RKO (cell line): ENCODE measurements around the gene AP1S2.
A peak's percentile ranks its signal among the peaks of the same experiment; 100 is the strongest.
"Not testable (repeated sequence)": the region's sequence is repeated elsewhere in the genome, so short reads cannot be mapped to it uniquely, and the experiment has no call there.

Experiments used
- DNase-seq: peaks from one replicate; pipeline ENCODE4 v3.0.0-alpha.2; 2016; ENCODE audit warnings: low spot score

The AP1S2 gene

GRCh38 chrX:15855568-15856221, 1.1 kb upstream of the AP1S2 start:
- DNase-seq = peak; percentile 41

DNA sequence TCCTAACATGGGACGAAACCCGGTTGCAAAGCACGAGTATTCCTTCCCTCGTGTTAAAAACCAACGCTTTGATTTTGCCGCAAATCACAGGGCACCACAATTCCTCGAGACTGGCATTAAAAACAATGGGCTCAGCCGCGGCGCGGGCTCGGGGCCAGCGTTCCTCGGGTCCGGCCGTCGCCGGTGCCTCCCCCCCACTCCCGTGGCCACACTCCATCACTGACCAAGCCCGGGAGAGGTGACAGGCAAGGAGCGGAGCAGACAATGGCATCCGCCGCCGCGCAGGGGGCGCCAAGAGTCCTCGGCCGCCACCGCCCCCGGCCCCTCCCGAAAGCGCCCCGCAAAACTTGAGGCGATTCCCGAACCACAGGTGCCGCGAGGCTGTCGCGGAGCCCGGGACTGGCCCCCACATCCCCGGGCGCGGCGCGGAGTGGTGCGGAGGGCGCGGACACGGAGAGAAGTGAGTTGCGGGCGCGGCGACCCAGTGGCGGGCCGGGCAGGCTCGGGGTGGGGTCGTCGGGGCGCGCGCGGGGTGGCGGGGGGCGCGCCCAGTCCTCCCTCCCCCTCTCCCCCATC, 445 bp downstream of the AP1S2 start:
- peak; percentile 67 for DNase-seq

GRCh38 chrX:15853586-15854079, 980 bp downstream of the AP1S2 start:
- peak; percentile 69 for DNase-seq

- DNase-seq = peak; percentile 55
Measured at GRCh38 chrX:15849555-15849954, 5.1 kb downstream of the AP1S2 start.

- DNase-seq = no peak
Measured at GRCh38 chrX:15848576-15848975, 6.0 kb downstream of the AP1S2 start.

- no peak for DNase-seq
Measured at GRCh38 chrX:15843960-15844359, 10.7 kb downstream of the AP1S2 start.

DNA sequence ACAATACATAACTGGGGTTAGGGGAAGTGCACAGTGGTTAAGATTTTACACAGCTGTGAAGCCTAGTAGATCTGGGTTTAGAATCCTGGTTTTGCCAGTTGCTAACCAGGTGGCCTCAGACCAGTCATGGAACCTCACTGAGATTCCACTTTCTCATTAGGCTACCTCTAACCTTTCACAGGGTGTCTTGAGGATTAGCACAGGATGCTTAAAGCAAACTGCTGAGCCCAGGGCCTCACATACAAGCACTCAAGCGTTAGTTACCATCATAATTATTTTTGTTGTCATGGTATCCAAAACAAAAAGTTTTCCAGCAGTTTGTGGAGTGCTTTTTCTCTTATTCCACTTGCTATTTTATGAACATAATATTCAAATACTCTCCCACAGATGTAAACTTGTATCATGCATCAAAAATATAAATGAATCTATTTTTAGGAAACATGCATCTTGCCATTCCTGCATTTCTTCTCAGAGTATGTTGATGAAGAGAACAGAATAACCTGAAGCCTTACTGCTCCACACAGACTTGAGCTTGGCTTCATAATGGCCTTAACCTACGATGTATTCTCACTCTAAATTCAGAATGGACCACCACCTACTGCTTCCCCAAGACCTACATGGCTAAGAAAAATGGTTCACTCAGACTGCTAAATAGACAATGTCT, 12.6 kb downstream of the AP1S2 start:
- DNase-seq = no peak

DNA sequence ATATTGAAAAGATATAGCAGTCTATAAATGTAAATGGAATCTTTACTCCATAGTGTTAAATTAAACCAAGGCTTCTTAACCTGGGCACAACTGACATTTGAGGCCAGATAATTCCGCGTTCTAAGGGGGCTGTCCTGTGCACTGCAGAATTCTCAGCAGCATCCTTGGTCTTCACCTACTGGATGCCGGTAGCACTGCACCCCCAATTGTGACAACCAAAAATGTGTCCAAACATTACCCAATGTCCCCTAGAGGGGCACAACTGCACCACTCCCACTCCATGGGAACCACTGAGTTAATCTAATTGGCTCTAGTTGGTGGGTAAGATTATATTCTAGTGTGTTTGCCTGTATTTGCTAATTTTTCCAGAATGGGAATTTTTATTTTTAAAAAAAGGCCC, 16.6 kb downstream of the AP1S2 start:
- DNase-seq = peak; percentile 52

GRCh38 chrX:15834827-15835595, 19.6 kb downstream of the AP1S2 start:
- DNase-seq = no peak

DNA sequence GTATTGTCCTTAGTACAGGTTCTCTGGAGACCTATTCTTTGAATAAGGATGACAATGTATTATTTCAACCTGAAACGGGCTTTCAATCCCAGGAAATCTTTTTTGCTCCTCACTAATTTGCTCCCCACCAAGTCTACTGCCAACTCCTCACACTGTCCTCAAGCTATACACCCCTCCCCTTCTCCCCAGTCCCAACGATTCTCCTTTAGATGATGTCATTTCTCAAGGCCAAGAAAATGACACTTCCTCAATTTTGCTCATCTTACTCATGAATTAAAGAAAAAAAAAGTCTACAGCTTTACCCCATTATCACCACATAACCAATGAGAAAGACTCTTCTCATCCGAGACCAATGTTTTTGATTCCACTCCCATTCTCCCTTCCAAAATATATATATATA, 20.6 kb downstream of the AP1S2 start:
- no peak for DNase-seq

GRCh38 chrX:15831347-15831746, 23.3 kb downstream of the AP1S2 start:
- not testable (repeated sequence) for DNase-seq

DNA sequence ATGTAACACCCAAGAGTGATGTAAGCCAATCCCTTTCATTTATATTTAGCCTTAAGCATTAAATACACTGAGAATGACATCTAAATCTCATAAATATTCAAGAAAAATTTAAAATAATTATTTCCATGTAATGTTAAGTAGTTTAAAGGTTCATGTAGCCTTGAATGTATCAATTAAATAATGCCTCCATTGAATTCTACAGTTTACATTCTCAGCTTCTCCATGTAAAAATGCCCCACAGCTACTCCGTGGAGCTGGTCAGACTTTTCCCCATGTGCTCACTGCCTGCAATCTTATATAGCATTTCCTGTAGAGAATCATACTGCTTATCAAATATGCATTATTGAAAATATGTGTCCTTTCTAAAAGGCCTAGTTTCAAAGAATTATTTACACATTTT, 25.4 kb downstream of the AP1S2 start:
- DNase-seq = no peak

DNA sequence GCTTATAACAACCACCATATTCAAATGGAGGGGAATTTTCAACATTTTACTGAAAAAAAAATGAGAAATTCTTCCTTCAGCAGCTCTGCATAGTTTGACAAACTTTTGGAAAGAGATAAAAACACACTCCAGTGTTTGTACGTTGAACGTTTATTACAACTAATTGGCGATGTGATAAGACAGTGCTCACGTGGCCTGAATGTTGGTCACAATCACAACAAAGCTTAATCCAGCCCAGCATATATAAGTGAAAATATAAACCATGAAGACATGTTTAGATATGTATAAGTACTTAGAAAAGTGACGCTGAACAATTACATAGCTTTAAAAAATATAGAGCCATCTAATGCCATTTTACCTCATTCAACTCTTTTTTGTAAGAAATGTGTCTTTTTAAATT, 28.7 kb downstream of the AP1S2 start:
- DNase-seq = no peak

- no peak for DNase-seq
Measured at GRCh38 chrX:15822922-15823321, 31.7 kb downstream of the AP1S2 start.

GRCh38 chrX:15820106-15821073, 34.2 kb downstream of the AP1S2 start:
- DNase-seq = no peak

GRCh38 chrX:15816886-15817285, 37.7 kb downstream of the AP1S2 start:
- no peak for DNase-seq

GRCh38 chrX:15816438-15816809, 38.2 kb downstream of the AP1S2 start:
- no peak for DNase-seq

DNA sequence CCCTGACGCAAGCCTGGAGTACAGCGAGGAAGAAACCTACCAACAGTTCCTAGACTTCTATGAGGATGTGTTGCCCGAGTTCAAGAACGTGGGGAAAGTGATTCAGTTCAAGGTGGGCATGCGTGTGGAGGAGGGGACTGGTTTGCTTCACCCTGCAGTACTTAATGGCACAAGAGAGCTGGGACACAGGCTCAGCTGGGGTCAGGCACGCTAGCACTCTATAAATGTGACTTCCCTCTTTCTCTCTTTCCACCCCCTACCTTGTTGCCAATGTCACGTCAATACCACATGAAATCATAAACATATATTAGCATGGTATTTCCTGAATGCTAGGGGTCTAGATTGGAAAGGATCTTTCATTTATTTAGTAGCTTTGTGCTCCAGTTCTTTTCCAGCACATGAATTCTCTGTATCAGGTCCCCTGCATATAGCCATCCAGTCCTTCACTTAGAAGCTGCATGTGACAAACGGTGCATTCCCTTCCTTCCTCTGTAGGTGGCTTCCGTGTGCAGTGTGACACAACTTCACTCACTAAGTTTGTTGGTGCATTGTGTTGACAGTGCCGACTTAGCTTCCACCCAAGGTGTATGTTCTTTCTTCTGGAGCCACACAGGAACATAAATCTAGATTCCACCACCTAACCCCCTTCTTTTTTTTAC, 38.7 kb downstream of the AP1S2 start:
- DNase-seq = peak; percentile 54

- no peak for DNase-seq
Measured at GRCh38 chrX:15814771-15815365, 39.7 kb downstream of the AP1S2 start.

GRCh38 chrX:15813416-15813815, 41.2 kb downstream of the AP1S2 start:
- no peak for DNase-seq
